GM19351 (cell line): ENCODE data around the gene HOXA10.

ENCODE experiments used
- ATAC-seq: cut with Tn5 transposase; IDR thresholded peaks from one replicate; pipeline ENCODE4 v1.9.1; 2021; ENCODE audit warnings: mild to moderate bottlenecking, moderate library complexity; ENCODE audit not compliant: unreplicated experiment

HOXA10 gene

DNA sequence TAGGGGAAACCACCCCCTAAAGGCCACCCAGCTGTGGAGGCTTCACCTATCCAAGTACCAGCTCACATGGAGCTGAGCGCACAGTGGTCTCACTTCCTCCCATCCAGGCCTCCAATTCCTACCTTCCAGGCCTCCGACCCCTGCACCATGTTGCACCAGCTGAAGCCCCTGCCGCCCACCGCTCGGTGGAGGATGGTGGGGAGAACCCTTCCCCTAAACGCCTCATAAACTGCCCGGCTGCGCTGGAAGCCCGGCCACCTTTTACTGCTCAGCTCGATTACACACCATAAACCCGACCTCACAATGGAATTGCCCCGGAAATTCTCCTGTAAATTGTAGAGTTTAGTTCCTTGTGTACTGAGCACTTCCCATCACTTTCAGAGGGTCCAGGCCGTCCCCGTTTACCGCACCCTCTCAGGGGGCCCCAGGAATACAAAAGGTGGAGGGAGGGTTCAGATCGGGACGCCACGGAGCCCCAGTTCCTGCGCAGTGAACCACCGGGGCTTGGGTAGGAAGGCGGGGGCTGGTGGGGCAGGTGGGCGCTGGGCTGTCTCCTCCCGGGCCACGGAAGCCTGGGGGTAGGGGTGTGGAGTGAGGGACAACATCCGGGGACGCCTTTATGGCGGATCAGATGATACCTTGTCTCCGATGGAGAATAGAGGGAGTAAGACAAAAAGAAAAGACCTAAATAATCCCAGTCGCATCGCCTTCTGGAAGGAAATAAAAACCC lies 16.3 kb downstream of the HOXA10 start:
- ATAC-seq, result no peak

DNA sequence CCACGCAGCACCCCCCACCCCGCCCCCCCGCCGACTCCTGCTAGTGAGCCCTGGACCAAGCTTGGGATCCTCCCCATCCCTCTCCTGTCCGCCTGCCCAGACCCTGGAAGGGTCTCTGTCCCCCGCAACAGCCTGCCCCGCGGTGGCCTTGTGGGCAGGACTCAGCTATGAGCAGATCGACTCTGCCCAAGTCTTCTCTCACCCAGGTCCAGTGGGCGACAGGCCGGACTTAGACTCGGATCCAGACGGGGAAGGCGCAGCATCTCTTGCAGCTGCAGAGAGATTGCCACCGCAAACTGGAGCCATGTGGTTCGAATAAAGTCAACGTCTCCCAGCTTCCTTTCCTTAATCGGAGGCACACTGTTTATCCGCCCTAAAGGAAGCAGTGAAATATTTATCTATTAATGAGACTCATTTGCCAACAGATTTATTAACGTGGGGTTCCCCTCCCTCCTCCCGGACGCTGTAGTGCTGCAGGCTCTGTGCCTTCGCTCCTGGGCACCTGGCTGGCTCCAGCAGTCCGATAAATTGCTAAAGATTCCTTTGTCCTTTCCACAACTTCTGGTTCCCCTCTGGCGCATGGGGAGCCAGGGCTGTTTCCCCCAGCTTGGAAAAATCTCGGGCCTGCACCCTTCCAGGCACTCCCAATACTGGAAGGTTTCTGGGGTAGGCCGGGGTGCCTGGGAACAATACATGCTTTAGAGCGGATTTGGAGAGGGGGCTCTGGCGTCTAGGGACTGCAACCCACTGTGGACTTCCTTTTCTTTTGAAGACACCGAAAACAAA lies 17.0 kb downstream of the HOXA10 start:
- no peak for ATAC-seq

DNA sequence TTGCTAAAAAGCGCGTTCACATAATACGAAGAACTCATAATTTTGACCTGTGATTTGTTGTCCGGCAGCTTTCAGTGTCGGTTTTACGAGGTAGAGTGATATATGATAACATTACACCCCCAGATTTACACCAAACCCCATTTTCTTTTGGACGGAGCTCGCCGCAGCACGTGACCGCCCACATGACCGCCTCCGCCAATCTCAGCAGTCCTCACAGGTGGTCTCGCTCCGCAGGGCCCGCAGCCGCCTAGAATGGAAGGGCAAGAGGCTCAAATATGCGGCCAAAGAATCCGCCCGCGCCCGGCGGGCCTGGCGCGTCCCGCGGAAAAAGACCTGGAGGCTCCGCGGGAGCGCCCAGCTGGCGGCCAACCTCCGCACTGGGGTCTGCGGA lies 17.6 kb downstream of the HOXA10 start, which contains the start of gene HOXA7:
Gene HOXA7, minus strand, starts transcription at position 168 of the 391 bp plus-strand sequence. Its CDS starts 130 bp downstream, at position 38.
- ATAC-seq, result no peak

DNA sequence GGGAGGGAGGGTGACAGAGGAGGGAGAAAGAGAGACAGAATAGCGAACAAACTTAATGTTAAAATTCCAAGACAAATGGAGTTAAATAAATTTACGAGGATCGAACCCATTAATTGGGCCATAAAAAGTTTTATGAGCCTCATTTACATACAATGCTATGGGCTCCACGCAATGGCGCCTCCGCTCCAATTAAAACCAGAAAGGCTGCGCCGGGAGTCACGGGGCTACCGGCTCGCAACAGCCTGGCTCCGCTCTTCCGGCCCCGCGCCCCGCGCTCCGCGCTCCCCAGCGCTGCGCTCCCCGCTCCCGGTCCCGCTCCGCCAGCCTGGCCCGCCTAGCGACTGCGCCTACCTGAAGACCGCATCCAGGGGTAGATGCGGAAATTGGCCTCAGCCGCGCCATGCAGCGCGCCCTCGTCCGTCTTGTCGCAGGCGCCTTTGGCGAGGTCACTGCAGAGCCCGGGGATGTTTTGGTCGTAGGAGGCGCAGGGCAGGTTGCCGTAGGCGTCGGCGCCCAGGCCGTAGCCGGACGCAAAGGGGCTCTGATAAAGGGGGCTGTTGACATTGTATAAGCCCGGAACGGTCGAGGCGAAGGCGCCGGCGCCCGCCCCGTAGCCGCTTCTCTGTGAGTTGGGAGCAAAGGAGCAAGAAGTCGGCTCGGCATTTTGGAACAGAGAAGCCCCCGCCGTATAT lies 18.2 kb downstream of the HOXA10 start:
- ATAC-seq, result no peak

DNA sequence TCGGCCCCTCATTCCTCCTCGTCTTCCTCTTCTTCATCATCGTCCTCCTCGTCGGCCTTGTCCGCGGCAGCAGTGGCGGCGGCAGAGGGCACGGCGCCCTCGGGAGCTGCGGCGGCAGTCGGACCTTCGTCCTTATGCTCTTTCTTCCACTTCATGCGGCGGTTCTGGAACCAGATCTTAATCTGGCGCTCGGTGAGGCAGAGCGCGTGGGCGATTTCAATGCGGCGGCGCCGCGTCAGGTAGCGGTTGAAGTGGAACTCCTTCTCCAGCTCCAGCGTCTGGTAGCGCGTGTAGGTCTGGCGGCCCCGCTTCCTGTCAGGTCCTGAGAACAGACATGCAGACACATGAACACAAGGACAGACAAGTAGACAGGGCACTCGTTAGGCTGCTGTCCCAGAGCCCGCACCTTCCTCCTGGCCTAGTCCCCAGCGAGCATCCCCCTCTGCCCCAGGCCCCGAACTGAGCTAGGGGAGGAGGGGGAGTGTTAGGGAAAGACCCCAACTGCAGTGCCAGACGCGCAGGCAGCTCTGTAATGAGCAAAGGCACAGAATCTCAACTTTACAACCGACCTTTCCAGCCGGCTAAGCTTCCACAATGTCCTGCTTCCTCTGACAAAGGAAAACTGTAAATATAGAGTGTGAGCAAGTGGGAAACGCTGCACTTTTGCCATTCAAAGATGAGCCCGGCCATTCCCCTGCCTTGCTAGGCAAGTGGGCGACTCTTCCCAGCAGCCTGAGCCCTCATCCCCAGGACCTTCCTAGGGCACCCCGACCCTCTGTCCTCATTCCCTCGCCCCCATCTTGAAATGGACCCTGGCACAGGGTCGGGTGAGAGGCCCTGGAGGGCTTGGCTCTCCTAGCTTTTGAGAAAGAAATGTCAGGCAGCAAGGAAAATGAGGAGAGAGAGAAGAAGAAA lies 19.0 kb downstream of the HOXA10 start:
- no peak for ATAC-seq

DNA sequence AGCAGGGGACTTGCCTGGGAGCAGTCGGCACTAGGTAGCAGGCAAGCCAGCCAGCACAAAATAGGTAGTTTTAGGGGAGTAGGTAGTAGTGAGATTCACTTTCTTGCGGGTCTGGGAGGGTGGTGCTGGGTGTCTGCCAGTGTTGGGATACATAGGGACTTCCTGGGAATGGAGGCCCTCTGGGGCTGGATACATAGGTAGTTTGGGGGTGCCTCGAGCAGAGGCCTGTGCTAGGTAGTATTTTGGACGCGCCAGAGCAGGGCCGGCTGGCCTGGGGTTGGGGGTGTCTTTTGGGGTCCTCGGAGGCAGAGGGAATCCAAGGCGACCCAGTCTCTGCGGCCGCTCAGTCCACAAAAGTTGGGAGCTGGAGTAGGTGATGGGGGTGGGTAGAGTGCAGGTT lies 19.8 kb downstream of the HOXA10 start:
- no peak for ATAC-seq

DNA sequence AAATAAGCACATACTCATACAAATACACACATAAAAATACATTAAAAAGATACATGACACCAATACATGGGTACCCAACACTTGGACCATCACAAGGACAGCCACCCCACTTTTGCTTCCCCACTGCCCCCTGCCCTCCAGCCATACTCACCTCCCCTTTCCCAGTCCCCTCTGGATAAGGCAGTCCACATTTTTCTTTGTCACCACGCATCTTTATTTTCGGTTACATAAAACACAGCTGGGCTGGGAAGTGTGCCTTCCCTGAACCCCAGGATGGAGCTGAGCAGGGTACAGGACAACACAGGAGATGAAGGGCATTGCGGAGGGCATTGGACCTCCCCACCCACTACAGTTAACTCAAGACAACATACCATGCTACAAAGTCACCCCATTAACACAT lies 20.6 kb downstream of the HOXA10 start:
- no peak for ATAC-seq

DNA sequence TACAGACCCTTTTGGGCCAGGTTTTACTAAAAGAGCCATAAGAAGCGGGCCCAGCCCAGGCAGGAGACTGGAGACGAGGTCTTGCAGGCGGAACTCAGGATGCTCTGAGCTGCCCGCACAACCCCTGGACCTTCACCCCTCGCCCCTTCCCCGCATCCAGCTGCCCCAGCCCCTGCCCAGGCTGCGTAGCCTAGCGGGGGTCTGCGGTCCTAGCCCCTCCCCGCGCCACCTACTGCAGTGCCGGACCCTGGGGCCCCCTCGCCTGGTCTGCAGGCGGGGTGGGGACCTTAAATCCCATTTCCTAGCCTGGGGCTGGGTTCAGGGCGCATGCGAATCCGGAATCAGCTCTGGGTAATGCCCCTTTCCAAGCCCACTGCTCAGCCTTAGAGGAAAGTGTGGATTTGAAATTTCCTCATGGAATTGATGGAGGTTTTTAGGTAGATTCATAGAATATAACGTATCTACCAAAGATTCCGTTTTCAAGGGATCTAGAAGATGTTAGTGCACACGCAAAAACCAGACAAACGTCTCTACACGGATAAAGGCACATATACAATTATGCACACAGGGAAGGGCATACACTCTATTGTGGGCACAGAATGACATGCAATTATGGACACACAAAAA lies 21.2 kb downstream of the HOXA10 start:
- no peak for ATAC-seq

DNA sequence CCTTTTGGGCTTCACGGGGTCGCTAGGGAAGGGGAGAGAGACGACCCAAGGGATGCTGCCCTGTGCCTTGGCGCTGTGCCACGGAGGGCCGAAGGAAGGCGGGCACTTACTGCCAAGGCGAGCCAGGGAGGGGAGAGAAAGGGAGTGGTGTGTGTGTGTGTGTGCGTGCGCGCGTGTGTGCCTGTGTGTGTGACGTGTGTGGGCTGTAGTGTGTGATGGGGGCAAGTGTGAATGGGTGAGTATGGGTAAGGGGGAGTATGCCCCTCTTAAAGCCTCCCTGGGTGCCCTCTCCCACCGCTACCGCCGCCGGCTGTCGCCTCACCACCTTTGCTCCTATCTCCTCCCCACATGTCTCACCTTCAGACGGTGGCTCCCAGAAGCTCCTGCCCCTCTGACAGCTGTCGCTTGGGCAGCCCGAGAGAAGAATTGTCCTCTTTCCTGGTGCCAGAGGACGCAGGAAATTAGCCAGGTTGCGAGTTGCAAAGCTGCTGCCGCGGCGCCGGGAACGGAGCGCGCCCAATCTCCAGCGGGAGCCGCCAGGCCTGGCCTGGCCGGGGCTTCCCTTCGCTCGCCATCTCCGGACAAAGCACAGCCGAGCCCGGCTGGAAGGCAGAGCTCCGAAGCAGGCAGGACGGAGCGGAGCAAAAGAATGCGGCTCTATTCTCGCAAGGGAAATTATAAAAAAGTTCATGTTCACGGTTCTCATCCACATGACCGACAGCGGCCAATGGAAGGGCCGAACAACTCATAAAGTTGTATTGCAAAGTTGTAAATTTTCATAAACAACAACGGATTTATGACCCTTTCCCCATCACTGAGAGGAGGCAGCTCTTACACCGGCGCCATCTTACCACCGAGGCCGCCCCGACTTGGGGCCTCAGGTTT lies 21.9 kb downstream of the HOXA10 start, which contains the start of gene HOXA3:
Gene HOXA3, minus strand, starts transcription at position 653 of the 885 bp plus-strand sequence. CDS start 41,943 bp downstream, outside the sequence.
- ATAC-seq, result no peak

DNA sequence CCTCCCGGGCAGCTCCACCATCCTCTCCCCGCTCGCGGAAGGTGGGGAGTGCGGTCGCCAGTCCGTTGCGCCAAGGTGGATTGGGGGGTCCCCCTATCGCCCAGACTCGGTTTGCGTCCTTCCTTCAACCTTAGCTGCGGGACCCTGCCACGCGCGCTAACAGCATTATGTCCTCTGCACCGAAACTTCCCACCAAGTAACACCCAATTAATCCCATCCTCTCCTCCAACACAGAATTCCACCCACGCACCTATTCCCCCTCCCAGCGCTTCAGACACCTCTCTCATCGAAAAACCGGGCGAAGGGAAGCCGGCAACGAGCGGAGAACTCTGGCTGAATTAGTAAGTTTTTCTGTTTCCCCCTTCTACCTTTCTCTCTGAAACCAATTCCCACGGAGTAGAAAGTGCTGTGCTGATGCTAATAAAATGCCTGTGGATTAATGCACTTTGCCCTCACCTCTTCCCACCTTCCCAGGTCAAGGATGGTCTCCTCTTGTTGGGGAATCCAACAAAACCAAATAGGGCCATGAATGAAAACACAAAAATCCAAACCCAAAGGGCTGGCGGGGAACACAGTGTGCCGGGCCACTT lies 22.7 kb downstream of the HOXA10 start:
- ATAC-seq, result no peak

DNA sequence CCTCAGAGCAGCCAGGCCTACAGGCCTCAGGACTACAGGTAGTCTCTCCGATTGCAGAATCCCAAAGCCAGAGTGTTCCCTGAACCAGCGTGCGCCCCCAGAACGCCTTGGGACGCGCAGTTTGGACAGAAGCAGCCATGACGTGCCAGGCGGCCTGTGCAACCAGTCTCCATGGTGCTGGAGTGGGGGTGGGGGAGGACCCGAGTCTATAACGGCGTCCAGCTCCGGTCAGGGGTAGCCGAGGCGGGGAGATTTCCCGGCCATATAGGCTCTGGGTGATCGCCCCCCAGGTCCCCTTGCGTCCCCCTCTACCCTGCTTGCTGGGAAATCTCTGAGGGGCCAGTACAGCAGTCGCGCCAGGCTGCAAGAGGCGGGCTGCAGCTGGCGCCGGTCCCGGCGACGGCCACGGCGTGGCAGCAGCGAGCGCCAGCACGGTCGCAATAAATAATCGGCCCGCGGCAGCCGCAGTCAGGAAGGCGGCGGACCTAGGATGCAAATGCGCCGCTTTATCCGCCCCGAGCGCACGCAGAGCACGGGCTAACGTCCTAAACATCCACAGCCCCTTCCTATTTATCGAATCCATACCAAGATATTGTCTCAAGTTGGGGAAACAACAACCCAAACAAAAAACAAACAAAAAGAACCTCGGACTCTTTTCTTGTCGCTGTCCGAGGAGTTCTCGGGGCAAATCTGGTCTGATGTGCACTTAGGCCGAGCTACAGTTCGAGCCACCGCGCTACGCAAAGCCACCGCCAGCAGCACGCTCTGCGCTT lies 23.4 kb downstream of the HOXA10 start:
- peak; percentile 90 for ATAC-seq

DNA sequence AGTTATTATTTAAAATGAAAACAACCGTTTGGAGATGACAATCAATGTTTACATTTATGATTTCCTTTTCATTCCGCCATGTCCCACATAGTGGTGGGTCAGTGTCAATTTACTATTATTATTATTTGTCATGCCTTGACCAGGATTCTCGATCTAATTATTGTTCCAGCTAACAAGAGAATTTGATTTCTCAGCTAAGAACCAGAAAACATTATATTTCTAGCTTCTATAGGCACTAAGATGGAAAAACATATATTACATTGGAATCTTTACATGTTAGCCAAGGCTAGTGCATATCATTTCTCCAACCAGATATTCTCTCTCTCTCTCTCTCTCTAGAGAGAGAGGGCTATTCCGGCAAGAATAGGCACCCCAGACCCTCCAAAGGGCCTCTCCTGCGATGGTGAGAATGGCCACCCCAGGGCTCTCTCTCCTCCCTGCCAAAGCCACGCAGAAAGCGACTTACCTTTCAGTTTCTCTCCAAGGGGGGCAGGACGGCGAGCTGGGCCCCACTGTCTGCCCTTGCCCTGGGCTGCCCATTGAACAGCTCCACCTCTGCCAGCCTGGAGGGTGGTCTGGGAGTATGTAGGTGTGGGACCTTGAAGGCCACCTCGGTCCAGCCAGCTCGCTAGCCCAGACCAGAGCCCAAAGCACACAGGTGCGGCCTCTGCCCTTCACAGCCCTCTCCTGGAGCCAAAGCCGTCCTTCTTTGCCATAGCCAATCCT lies 24.1 kb downstream of the HOXA10 start:
- no peak for ATAC-seq

DNA sequence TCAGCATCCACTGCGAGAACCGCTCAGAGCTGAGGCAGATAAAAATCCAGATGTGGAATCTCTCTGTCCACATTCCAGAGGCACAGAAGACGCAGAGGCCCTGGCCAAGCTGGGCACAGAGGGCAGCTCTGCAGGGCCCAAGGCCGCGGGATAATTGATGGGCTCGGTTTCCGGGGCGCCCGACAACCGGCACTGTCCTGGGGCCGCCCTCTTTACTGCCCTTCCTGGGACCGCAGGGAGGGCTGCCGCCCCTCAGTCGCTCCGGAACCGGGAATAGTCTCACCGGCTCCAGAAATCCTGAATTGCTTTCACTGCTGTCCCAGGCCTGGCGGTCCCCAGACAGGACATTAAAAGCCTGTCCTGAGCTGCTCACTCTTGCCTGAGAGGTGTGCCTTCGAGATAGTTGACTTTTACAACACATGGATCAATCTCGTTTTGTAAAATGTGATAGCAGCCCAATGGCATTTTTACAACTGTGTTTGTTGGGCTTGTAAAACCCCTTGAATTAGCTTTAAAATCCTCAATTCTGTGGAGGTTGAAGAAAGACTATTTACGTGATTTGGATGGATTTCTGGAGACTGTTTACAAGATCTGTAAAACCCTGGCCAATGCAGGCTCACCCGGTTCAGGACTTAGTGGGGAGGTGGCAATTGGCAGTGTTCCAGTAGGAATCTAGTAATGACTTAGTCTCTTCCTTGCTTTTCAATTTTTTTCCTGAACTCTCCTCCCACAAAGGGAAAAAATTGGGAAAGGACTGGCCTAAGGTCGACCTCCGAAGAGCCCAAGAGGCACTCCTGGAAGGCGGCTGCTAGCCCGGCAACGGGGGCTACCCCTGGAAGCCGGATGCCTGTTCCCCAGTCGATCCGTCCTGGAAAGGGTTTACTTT lies 25.1 kb downstream of the HOXA10 start:
- no peak for ATAC-seq

DNA sequence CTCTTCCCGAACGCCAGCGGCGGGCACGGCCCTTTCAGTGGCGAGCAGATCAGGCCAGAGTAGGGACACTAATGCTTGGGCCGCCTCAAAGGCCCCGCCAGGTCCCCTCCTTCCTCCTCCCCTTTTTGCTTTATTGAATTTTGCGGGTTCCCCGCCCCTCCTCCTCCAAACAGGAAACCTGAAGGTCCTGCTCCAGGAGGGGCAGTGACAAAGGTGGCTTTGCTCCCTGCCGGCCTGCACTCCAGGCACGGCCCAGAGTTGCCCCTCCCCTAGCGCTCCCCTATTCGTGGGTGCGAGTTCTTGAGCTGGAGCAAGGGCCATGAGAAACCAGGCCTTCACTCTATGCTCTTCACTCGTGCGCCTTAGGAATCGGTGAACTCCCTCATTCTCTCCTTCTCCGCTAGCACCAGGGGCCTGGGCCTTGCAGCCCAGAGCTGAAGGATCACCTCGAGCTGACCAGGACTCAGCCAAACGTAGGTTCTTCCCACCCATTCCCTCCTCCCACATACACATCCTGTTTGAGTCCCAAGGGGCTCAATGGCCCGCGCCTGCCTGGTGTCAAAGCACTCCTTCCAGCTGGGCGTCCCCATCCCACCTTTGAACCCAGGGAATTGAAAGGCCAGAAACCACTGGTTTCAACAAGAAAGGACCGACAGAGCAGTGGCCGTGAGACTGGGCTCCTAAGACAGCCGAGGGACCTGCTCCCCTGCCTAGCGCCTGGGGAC lies 25.9 kb downstream of the HOXA10 start:
- ATAC-seq, result no peak

DNA sequence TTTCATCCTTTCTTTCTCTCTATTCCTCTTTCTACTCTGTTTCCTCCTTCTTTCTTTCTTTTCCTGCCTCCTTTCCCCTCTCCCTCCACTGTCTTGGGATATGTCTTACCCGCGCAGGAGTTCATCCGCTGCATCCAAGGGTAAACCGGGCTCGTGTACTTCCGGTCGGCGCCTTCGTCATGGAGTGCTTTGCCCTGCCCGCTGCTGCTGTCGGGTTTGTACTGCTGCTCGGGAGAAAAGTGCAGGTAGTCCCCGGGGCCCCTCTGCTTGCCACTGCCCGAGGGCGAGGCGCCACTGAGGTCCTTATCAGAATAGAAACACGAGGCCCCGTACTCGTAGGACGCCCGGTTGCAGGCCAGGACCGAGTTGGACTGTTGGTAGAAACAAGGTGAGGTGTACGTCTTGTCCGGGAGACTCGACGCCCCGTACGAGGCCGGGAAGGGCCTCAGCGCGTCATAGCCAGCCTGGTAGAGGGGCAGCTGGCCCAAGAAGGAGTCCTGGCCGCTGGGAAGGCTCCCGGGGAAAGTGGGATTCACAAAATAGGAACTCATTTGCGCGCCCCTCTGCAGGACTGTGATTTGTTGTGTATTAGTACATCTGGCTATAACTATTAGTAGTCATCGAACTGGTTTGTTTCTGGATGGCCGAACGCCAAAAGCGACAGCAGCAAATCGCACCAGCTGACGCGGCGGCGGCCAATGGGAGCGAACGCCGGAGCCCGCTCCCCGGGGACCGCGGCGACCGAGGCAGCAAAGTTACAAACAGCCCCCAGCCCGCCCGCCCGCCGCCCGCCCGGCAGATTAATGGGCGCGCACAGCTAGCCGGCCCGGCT lies 26.7 kb downstream of the HOXA10 start, which contains the start of gene HOXA6:
Gene HOXA6, minus strand, starts transcription at position 576 of the 832 bp plus-strand sequence. Its CDS starts 25 bp downstream, at position 551.
- no peak for ATAC-seq
